ENCODE results near the gene IFI30. TPM values are rescaled to one million over a fixed set of nuclear protein-coding genes. Genes with fewer than 3 reads are reported as not detected.

Gene IFI30
- total RNA-seq, 1 experiment from 2014 or later = 23.6 TPM

DNA sequence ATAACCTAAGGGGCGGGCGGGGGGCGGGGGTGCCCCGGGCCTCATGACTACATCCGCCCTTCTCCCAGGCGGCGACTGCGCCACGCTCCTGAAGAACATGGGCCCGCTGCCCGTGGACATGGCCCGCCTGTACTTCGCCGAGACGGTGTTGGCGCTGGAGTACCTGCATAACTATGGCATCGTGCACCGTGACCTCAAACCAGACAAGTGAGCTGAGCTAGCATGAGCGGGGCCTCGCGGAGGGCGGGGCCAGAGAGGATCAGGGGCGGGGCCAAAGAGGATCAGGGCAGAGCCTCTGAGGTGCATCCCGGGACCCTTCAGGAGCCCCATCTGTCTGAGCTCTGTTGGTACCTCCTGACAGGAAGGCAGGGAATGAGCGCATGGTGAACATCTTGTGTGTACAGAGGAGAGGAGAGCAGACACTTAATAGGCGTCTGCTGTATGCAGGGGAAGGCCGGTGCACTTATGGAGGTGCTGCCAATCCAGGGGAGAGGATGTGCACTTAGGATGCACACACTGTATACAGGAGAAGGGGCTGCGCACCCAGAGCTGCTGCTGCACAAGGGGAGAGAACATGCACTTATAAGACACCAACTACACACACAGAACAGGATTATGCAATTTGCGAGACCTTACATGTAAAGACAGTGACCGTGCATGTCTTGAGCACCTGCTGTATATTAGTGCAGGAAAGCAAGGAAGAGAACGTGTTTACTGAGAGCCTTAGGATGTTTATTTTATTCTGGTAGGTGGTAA is 41.6 kb upstream of the IFI30 start:
- no peaks in the 10 kb centered on the region for H3K79me1 ChIP-seq (ENCODE audit: insufficient read depth, low read depth, low read length, poor library complexity, severe bottlenecking)
- no peaks in the 10 kb centered on the region for H3K27me3 Mint-ChIP-seq (ENCODE audit: low read depth)
- no peaks in the 10 kb centered on the region for H3K9me3 ChIP-seq (ENCODE audit: control insufficient read depth, low read depth, low read length)
- H4K91ac ChIP-seq (ENCODE audit: insufficient read length, low read depth, low read length) = no peak overlapping the region
- no peak overlapping the region for H2AFZ ChIP-seq (ENCODE audit: low read length)
- no peak overlapping the region; a peak in 1 of 5 replicates for H3K4me3 Mint-ChIP-seq
- peak; percentile 66 for DNase-seq
- no CpG with 5 or more reads among the region's 31 CpGs for WGBS (ENCODE audit: extremely low coverage, insufficient read length, low lambda C conversion rate)
- no peak overlapping the region for H3K56ac ChIP-seq (ENCODE audit: insufficient read length, low read depth, low read length)
- no peak overlapping the region for H2AK5ac ChIP-seq (ENCODE audit: insufficient read length, low read length)
- H3K27ac ChIP-seq (ENCODE audit: insufficient read length, low read depth, low read length) = no peak overlapping the region
- H3K23me2 ChIP-seq (ENCODE audit: insufficient read length, low read depth, low read length, poor library complexity, severe bottlenecking) = no peaks in the 10 kb centered on the region
- no peaks in the 10 kb centered on the region for H4K20me1 ChIP-seq (ENCODE audit: control insufficient read depth, insufficient read depth, insufficient read length)
- H3K9me3 Mint-ChIP-seq = no peaks in the 10 kb centered on the region
- no peak overlapping the region for H3K27ac Mint-ChIP-seq
- H2BK5ac ChIP-seq (ENCODE audit: insufficient read length, low read length) = no peak overlapping the region
- no peak overlapping the region for H2BK12ac ChIP-seq (ENCODE audit: insufficient read length, low read depth, low read length)
- H3K36me3 Mint-ChIP-seq (ENCODE audit: insufficient read depth in 1 of 3, low read depth in 3 of 3) = peaks cover 12 to 54% (median 41%) of the 10 kb centered on the region in 3 experiments; a peak in 6 of 7 replicates
- H3K18ac ChIP-seq (ENCODE audit: insufficient read length, low read depth, low read length) = no peak overlapping the region
- H2BK15ac ChIP-seq (ENCODE audit: low read depth, low read length) = no peak overlapping the region
- no peaks in the 10 kb centered on the region for H3K79me2 ChIP-seq (ENCODE audit: insufficient read depth, low read length)
- no peak overlapping the region for H3K23ac ChIP-seq (ENCODE audit: insufficient read length, low read depth, low read length)
- H3T11ph ChIP-seq (ENCODE audit: low read length) = no peak overlapping the region
- H2BK120ac ChIP-seq (ENCODE audit: low read depth, low read length, poor library complexity, severe bottlenecking) = no peak overlapping the region
- H3K4me1 ChIP-seq (ENCODE audit: insufficient read depth, low read length) = no peaks in the 10 kb centered on the region
- no peak overlapping the region for H3K14ac ChIP-seq (ENCODE audit: insufficient read depth, low read length)
- TF ChIP-seq, protein P1, sequence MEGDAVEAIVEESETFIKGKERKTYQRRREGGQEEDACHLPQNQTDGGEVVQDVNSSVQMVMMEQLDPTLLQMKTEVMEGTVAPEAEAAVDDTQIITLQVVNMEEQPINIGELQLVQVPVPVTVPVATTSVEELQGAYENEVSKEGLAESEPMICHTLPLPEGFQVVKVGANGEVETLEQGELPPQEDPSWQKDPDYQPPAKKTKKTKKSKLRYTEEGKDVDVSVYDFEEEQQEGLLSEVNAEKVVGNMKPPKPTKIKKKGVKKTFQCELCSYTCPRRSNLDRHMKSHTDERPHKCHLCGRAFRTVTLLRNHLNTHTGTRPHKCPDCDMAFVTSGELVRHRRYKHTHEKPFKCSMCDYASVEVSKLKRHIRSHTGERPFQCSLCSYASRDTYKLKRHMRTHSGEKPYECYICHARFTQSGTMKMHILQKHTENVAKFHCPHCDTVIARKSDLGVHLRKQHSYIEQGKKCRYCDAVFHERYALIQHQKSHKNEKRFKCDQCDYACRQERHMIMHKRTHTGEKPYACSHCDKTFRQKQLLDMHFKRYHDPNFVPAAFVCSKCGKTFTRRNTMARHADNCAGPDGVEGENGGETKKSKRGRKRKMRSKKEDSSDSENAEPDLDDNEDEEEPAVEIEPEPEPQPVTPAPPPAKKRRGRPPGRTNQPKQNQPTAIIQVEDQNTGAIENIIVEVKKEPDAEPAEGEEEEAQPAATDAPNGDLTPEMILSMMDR (conservative IDR thresholded peaks at IDR 0.05) = no peak
- H3K4me1 Mint-ChIP-seq = no peaks in the 10 kb centered on the region
- H3K9ac ChIP-seq (ENCODE audit: extremely low read depth, insufficient read length, low read length) = no peak overlapping the region
- no peak overlapping the region for H2BK20ac ChIP-seq (ENCODE audit: low read depth, low read length, poor library complexity, severe bottlenecking)
- H3K4ac ChIP-seq (ENCODE audit: low read depth, low read length) = no peak overlapping the region
- no peak overlapping the region for H4K8ac ChIP-seq (replicated peaks; ENCODE audit: insufficient read length, low read depth, low read length)
- H4K5ac ChIP-seq (ENCODE audit: insufficient read length, low read depth, low read length) = no peak overlapping the region
- H3K4me2 ChIP-seq (ENCODE audit: insufficient read depth, insufficient read length, low read length) = no peak overlapping the region
- H3K27me3 ChIP-seq (ENCODE audit: insufficient read depth, low read length) = no peaks in the 10 kb centered on the region
